NCI-H2107 (cell line): ENCODE data around the gene PRR30.
"Not testable (repeated sequence)": the region's sequence is repeated elsewhere in the genome, so short reads cannot be mapped to it uniquely, and the experiment has no call there.

ENCODE experiments used
- DNase-seq: peaks from one replicate; lab custom pipeline; 2025; lab: John Stamatoyannopoulos, UW

PRR30 gene

DNA sequence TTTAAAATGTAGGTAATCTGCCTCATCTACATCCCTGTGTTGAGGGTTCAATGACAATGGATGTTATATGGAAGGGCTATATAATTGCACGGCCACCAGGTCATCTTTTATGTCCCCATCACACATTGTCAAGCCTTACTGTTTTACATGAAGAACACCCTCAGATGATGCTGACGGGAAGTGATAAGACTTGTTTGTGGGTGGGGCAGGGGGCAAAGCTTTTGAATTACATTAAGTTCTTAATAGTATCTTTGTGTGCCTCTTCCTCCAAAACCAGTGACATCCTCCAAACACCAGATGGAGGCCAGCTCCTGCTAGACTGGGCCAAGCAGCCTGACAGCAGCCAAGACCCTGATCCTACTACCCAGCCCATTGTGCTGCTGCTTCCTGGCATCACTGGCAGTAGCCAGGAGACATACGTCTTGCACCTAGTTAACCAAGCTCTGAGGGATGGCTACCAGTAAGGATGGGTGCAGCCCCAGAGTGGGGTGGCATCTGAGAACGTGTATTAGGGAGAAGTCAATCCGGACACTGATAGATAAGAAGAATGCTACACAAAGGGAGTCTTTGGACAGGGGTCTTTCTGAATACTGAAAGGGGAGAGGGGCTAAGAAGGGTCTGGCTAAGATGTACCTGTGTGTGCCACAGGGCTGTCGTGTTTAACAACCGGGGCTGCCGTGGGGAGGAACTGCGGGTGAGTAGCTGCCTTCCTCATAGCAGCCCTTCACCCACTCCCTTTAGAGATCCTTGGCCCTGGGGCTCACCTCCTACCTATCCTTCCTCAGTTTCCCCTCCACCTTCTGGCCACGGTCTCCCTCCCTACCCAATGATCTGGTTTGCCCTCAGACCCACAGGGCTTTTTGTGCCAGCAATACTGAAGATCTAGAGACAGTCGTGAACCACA lies 10.3 kb downstream of the PRR30 start:
- DNase-seq = no peak

DNA sequence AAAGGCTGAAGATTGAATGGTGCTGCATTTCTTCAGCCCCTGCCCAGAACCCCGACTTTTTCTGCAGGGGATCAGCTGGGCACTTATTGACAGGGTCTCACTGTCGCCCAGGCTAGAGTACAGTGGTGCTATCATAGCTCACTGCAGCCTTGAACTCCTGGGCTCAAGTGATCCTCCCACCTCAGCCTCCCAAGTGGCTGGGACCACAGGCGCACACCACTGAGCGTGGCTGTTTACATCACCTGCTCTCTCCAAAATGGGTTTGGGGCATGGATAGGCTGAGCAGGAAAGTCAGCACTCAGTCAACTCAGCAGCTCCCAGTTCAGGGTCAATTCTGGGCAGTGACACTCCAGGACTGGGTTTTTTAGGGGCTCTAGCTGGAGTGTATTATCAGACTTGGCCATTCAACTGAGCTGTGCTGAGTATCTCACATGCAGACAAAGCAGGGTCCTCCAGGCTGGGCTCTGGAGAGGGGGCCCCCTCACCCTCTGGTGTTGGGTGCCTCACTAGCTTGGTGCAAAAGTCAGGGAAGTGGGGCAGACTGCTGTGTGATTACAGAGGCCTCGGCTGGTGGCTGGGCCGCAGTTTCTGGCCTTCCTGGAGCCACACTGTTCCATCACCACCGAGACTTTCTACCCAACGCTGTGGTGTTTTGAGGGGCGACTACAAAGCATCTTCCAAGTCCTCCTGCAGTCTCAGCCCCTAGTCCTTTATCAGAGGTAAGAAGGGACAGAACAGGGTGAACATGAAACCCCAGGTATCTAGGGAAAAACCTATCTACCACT lies 11.1 kb downstream of the PRR30 start:
- no peak for DNase-seq

DNA sequence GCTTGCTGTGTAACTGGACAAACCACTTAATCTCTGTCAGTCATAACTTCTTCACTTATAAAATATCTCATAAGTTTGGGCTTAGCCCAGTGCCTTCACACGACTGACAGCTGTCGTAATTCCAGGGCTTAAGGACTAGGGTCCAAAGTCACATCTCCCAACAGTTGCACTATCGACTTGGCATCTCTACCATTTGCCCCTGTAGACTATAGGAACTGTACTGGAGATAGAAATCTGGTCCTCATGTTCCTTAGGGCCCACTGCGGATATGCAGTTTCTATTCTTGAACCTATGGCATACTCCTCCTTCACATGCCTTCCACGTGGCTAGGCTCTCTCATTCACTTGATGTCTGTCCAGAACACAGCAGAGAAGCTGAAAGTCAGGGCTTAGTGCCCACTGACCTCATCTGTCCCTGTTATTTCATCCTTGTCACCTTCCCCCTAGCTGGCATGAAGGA lies 12.9 kb downstream of the PRR30 start:
- DNase-seq = no peak

DNA sequence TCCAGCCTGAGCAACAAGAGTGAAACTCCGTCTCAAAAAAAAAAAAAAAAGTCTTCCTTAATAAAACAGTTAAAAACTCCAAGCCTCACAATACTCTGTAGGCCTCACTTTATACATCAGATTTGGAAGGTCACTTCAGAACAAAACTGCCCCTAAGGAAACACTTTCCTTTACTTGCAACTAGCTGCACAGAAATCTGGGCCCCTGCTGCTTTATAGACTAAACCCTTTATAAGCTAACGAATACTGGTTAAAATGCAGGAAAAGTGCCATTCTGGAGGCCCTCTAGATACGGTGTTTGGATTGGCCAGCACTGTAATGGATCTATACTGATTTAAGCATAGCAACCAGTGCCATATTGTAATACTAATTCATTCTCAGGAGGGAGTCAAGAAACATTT lies 14.1 kb downstream of the PRR30 start:
- DNase-seq = no peak

DNA sequence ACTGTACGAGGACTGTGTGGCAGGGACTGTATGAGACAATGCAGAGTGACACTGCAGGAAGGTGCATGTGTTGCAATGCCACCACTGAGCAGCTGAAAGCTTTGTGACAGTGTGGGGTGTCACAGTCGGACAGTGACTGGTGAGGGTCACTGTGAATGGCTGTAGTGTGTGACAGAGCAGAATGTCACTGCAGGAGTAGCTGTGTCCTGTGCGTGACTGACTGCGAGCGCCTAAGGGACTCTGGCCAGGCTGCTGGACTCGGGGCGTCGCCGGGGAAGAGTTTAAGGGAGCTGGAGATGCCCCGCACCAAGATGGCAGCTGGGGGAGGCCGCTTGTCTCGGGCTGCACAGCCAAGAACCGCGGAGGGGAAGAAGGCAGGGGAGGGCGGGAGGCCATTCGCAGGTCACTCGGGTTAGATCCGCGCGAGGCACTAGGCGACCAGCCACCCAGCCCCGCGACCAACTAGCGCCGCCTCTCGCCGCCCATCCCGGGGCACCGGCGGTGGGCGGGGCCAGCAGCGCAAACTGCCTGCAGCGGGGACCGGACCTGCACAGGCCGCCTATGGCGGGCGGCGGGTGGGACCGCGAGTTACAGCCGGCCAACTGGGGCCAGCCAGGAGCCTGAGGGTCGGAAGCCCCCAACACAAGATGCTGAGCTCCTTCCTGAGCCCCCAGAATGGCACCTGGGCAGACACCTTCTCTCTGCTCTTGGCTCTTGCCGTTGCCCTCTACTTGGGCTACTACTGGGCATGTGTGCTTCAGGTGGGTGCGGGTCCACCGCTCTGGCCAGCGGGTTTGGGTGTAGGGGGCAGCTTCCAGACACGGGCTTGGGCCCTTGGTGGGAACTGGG lies 15.7 kb downstream of the PRR30 start, which contains the start of gene ABHD1:
Gene ABHD1 (plus strand): TSS at position 514 of the 849 bp plus-strand sequence. CDS start 134 bp downstream, at position 648.
- no peak for DNase-seq

DNA sequence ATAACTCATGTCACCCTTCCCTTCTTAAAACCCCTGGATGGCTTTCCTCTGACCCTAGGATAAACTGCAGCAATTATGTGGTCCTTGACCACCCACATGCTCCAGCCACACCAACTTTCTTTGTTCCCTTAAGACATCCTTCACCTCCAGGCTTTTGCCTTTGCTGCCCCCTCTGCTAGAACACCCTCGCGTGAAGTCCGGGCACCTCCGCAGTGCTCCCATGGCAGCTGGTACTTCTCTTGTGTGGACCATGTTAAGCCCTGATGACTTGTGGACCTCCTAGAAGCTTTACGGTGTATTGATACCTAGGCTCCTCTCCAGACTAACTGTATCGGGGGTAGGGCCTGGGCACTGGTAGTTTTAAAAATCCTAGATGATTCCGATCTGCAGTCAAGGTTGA lies 16.4 kb downstream of the PRR30 start:
- DNase-seq = no peak

DNA sequence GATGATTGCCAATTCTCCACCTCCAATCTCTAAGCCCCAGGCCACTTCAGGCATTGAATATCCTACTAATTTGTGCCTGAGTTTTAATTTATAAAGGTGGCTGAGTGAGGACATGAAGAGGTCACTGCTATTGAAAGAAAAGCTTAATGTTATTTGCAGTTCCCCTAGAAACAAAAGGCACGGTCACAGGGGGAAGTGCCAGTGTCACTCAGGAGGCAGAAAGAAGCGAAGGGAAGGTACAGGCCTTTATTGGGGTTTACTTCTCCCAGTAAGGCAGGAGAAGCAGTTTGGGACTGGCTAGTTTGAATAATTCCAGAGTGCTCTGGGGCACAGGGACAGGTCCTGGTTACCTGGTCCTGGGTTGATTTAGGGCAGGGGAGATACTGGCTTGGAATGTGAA lies 17.3 kb downstream of the PRR30 start:
- no peak for DNase-seq

DNA sequence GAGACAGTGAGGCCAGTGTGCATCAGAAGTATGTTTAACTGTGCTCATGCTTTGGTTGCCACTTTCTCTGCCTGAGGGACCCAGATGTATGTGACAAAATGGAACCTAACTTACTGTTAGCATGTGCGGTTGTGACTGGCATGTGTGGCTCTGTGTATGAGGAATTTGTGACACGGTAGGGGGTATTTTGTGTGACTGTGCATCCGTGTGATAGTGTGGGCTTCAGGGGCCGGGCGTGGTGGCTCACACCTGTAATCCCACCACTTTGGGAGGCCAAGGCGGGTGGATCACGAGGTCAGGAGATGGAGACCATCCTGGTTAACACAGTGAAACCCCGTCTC lies 19.9 kb downstream of the PRR30 start:
- not testable (repeated sequence) for DNase-seq

DNA sequence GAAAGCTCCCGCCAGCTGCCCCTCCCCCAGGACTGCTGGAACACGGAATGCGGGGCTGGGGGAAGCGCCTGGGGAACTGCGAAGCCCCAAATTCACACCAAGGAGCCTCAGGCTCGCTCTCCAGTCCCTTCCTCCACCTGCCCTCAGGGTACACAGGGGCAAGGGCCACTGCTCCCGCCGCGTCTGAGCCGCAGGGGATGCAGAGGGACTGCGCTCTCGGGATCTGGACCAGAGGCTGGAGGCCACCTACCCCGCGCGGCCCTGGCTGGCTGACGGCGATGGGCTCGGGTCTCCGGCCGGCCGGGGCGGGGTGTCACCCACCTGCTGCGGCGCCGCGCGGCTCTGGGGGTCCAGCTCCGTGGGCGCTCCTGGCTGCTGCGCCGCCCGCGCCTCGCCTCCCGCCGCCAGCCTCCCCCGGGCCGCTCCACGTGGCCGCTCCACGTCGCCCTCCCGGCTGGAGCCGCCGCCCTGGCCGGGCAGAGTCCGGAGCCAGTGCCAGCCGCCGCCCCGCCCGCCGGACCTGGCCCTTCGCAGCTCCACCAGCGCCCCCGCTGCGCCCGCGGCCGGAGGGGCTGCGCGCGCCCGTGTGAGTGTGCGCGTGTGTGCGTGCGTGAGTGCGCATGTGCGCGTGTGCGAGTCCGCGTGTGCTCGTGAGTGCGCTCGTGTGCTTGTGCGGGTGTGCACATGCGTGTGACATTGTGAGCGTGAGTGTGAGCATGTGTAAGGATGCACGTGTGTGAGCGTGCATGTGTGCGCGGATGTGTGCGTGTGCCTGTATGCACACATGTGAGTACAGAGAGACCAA lies 20.5 kb downstream of the PRR30 start, which contains the start of gene CGREF1:
Gene CGREF1 (minus strand): TSS at position 604 of the 805 bp plus-strand sequence. CDS start 14,762 bp downstream, outside the sequence.
- DNase-seq = no peak

DNA sequence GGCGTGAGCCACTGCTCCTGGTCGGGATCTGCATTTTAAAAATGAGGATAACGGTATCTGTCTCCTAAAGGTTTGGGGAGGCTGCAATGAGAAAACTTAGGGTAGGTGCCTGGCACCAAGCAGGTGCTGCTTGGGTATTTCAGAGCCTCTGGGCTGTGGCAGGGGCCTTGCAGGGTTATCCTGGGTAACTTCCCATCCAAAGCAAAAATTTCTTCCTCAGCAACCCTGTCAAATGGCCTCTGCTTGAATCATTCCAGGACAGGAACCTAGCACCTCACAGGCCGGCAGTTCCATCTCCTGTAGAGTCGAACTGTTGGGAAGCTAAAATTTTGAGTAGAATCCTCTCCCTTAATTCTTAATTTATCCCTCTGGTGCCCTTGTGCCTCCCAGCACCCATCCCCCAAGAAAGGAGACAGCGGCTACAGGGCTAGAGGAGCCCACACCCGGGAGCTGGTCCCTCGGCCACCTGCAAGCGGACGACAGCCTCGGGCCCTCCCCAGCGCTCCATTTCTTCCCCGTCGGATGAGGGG lies 21.1 kb downstream of the PRR30 start:
- DNase-seq = no peak

DNA sequence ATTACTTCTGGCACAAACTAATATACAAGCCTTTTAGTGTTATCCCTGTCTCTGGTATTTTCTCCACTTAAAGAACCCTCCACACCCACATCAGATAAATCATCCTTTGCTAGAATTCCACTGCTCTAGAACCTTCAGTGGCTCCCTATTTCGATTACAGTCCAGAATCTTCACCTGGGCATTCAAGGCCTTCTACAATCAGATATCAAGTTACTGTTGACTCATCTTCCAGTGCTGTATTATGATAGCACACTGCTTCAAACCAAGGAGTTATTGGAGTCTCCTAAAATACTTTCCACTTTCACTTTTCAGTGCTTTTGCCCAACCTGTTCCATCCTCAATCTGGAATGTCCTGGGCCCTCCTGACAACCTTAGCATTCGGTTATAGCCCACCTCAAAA lies 23.7 kb downstream of the PRR30 start:
- no peak for DNase-seq

DNA sequence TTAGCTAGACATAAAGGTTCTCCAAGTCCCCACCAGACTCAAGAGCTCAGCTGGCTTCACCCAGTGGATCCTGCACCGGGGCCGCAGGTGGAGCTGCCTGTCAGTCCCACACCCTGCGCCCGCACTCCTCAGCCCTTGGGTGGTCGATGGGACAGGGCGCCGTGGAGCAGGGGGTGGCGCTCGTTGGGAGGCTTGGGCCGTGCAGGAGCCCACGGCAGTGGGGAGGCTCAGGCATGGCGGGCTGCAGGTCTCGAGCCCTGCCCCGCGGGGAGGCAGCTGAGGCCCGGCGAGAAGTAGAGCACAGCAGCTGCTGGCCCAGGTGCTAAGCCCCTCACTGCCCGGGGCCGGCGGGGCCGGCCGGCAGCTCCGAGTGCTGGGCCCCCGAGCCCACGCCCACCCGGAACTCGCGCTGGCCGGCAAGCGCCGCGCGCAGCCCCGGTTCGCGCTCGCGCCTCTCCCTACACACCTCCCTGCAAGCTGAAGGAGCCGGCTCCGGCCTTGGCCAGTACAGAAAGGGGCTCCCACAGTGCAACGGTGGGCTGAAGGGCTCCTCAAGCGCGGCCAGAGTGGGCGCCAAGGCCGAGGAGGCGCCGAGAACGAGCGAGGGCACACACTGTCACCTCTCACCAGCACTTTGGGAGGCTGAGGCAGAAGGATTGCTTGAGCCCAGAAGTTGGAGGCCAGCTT lies 27.7 kb downstream of the PRR30 start:
- DNase-seq = not testable (repeated sequence)

DNA sequence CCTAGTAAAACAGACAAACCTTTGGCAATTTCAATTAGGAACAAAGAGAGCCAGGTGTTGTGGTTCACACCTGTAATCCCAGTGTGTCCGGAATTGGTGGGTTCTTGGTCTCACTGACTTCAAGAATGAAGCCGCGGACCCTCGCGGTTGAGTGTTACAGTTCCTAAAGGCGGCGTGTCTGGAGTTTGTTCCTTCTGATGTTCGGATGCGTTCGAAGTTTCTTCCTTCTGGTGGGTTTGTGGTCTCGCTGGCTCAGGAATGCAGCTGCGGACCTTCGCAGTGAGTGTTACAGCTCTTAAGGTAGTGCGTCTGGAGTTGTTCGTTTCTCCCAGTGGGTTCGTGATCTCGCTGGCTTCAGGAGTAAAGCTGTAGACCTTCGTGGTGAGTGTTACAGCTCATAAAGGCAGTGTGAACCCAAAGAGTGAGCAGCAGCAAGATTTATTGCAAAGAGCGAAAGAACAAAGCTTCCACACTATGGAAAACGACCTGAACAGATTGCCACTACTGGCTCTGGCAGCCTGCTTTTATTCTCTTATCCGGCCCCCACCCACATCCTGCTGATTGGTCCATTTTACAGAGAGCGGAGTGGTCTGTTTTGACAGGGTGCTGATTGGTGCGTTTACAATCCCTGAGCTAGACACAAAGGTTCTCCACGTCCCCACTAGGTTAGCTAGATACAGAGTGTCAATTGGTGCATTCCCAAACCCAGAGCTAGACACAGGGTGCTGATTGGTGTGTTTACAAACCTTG lies 28.4 kb downstream of the PRR30 start:
- DNase-seq = not testable (repeated sequence)

DNA sequence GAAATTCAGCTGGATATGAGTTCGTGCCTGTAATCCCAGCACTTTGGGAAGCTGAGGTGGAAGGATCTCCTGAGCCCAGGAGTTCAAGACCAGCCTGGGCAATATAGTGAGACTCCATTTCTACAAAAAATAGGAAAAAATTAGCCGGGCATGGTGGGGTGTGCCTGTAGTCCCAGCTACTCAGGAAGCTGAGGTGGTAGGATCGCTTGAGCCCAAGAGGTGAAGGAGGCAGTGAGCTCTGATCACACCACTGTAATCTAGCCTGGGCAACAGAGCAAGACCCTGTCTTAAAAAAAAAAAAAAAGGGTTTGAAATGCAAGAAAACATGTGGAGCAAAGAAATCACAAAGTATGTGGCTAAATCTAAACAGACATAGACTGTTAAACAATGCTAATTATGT lies 30.1 kb downstream of the PRR30 start:
- DNase-seq = no peak

DNA sequence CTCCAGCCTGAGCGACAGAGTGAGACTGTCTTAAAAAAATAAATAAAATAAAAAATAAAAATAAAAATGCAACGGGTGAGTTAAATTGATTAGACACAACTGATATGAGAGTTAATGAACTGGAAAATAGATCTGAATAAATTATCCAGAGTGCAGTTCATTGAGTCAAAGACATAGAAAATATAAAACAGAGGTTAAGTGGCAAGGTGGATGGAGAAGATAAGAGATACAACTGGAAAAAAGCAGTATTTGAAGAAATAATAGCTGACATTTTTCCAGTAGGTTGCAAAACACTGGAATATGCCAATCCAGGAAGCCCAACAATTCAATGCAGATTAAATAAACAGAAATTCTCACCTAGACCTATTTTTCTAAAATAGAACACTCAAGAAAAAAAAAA lies 31.0 kb downstream of the PRR30 start:
- no peak for DNase-seq

DNA sequence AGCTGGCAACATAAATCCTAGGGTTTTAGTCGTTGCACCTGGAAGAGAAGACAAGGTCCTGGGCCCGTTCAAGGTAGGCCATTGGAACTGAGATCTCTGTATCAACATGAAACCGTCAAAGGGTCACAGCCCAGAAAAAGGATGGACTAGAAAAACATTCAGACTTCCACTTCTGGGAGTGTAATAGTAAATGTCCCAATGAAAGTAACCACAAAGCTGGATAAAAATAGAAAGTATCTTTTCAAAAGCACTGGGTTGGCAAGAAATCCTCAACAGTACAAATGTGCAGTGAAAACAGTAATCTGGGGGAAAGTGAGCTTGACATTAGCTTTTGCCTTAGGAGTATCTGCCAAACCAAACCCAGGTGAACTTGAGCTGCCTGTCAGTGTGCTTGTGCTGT lies 33.2 kb downstream of the PRR30 start:
- no peak for DNase-seq

DNA sequence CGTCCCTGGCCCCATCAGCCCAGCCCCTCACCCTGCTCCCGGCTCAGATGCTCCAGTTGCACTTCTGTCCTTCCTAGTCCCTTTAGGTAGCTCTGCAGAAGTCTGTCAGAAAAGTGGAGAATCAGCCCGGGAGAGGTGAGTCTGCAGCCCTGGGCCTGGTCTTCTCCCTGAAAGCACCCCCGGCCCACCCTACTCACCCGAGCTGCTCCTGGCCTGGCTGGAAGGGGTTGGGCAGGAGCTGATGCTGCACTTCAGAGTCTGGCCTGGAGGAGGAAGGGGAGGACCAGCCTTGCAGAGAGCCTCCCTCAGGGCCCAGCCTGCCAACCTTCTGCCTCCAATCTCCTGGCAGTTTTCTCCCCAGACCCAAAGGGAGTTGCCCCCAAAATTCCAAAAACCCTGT lies 36.9 kb downstream of the PRR30 start:
- DNase-seq = no peak

DNA sequence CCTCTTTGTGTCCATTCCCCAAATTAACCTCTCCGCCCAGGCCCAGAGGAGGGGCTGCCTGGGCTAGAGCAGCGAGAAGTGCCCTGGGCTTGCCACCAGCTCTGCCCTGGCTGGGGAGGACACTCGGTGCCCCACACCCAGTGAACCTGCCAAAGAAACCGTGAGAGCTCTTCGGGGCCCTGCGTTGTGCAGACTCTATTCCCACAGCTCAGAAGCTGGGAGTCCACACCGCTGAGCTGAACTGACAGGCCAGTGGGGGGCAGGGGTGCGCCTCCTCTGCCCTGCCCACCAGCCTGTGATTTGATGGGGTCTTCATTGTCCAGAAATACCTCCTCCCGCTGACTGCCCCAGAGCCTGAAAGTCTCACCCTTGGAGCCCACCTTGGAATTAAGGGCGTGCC lies 39.2 kb downstream of the PRR30 start:
- no peak for DNase-seq

DNA sequence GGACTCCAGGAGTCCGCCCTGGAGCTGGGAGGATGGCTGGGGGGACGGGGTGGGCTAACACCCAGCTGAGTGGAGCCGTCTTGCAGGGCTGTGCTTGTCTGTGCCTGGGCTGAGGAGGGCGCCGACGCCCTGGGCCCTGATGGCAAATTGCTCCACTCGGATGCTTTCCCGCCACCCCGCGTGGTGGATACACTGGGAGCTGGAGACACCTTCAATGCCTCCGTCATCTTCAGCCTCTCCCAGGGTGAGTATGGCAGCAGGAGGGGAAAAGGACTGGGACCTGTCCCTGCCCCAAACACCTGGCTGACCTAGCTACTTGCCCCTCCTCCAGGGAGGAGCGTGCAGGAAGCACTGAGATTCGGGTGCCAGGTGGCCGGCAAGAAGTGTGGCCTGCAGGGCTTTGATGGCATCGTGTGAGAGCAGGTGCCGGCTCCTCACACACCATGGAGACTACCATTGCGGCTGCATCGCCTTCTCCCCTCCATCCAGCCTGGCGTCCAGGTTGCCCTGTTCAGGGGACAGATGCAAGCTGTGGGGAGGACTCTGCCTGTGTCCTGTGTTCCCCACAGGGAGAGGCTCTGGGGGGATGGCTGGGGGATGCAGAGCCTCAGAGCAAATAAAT lies 39.8 kb downstream of the PRR30 start:
- DNase-seq = no peak
